HEK293 (cell line): Measurements from ENCODE around the gene YWHAB.

Experiments
- MYNN ChIP-seq: fragments of 450-650 bp; formaldehyde crosslinking; IDR thresholded peaks from 2 replicates; pipeline ENCODE4 v1.5.1; 2016; ENCODE audit warnings: missing biosample characterization, missing genetic modification characterization, borderline replicate concordance
- WT1 ChIP-seq: fragments of 450-650 bp; formaldehyde crosslinking; IDR thresholded peaks from 2 replicates; pipeline ENCODE4 v1.5.1; 2016; ENCODE audit warnings: missing biosample characterization, missing genetic modification characterization
- ZBTB48 ChIP-seq: fragments of 450-650 bp; formaldehyde crosslinking; IDR thresholded peaks from 2 replicates; pipeline ENCODE4 v1.5.1; 2016; ENCODE audit warnings: missing biosample characterization, missing genetic modification characterization
- ZEB2 ChIP-seq: fragments of 450-650 bp; formaldehyde crosslinking; IDR thresholded peaks from 2 replicates; pipeline ENCODE4 v1.5.1; 2016; ENCODE audit warnings: missing biosample characterization, missing genetic modification characterization
- ZNF112 ChIP-seq: fragments of 450-650 bp; formaldehyde crosslinking; IDR thresholded peaks from 2 replicates; pipeline ENCODE4 v1.5.0; 2017; ENCODE audit warnings: missing biosample characterization, missing genetic modification characterization
- ZNF121 ChIP-seq: fragments of 450-650 bp; formaldehyde crosslinking; IDR thresholded peaks from 2 replicates; pipeline ENCODE4 v1.5.1; 2016; ENCODE audit warnings: missing biosample characterization, missing genetic modification characterization
- ZNF175 ChIP-seq: fragments of 450-650 bp; formaldehyde crosslinking; IDR thresholded peaks from 2 replicates; pipeline ENCODE4 v1.5.1; 2016; ENCODE audit warnings: missing biosample characterization, missing genetic modification characterization
- ZNF623 ChIP-seq: fragments of 450-650 bp; formaldehyde crosslinking; IDR thresholded peaks from 2 replicates; pipeline ENCODE4 v1.5.1; 2016; ENCODE audit warnings: missing biosample characterization, missing genetic modification characterization
- ZSCAN30 ChIP-seq: fragments of 450-650 bp; IDR thresholded peaks from 2 replicates; pipeline ENCODE4 v1.5.1; 2018; ENCODE audit warnings: missing biosample characterization, mild to moderate bottlenecking, missing genetic modification characterization, moderate library complexity
- TF ChIP-seq, protein P1 (sequence below): fragments of 450-650 bp; formaldehyde crosslinking; conservative IDR thresholded peaks from 2 replicates; pipeline ENCODE4 v1.5.1; 2016; ENCODE audit warnings: low read depth, missing biosample characterization, missing genetic modification characterization
- TF ChIP-seq, protein P2 (sequence below): sonication (generic); formaldehyde crosslinking; IDR thresholded peaks from 2 replicates; pipeline ENCODE4 v1.8.1; 2022; ENCODE audit warnings: mild to moderate bottlenecking, moderate library complexity, missing genetic modification reagents
- TF ChIP-seq, protein P3 (sequence below): fragments of 450-650 bp; formaldehyde crosslinking; IDR thresholded peaks from 2 replicates; pipeline ENCODE4 v1.5.1; 2016; ENCODE audit warnings: missing biosample characterization, missing genetic modification characterization

DNA sequence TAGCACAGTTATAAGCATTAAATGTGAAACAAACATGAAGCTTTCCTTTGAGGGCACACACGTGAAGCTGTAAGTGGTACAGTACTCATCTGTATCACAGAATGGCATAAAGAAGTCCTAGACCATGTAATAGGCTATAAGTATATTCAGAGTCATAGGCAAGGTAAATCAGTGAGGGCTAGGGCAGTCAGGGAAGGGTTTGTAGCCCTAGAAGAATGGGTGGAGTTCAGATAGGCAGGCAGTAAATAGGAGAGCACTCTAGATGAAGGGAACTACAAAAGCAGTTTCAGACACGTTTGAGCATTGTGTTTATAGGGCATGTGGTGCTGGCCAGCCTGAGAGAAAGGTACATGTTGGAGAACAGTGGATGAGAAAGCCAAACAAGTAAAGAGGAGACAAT, 9.5 kb downstream of the YWHAB start:
- TF ChIP-seq ZNF623 (tag by site-specific recombination) = no peak
- TF ChIP-seq ZBTB48 (tag by site-specific recombination) = no peak
- TF ChIP-seq ZNF112 (tag by site-specific recombination) = no peak
- TF ChIP-seq, protein P1, sequence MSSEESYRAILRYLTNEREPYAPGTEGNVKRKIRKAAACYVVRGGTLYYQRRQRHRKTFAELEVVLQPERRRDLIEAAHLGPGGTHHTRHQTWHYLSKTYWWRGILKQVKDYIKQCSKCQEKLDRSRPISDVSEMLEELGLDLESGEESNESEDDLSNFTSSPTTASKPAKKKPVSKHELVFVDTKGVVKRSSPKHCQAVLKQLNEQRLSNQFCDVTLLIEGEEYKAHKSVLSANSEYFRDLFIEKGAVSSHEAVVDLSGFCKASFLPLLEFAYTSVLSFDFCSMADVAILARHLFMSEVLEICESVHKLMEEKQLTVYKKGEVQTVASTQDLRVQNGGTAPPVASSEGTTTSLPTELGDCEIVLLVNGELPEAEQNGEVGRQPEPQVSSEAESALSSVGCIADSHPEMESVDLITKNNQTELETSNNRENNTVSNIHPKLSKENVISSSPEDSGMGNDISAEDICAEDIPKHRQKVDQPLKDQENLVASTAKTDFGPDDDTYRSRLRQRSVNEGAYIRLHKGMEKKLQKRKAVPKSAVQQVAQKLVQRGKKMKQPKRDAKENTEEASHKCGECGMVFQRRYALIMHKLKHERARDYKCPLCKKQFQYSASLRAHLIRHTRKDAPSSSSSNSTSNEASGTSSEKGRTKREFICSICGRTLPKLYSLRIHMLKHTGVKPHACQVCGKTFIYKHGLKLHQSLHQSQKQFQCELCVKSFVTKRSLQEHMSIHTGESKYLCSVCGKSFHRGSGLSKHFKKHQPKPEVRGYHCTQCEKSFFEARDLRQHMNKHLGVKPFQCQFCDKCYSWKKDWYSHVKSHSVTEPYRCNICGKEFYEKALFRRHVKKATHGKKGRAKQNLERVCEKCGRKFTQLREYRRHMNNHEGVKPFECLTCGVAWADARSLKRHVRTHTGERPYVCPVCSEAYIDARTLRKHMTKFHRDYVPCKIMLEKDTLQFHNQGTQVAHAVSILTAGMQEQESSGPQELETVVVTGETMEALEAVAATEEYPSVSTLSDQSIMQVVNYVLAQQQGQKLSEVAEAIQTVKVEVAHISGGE (tag by site-specific recombination) = no peak
- TF ChIP-seq, protein P2, sequence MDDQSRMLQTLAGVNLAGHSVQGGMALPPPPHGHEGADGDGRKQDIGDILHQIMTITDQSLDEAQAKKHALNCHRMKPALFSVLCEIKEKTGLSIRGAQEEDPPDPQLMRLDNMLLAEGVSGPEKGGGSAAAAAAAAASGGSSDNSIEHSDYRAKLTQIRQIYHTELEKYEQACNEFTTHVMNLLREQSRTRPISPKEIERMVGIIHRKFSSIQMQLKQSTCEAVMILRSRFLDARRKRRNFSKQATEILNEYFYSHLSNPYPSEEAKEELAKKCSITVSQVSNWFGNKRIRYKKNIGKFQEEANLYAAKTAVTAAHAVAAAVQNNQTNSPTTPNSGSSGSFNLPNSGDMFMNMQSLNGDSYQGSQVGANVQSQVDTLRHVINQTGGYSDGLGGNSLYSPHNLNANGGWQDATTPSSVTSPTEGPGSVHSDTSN (CRISPR knock-in tag) = no peak
- no peak for TF ChIP-seq WT1 (tag by site-specific recombination)
- no peak for TF ChIP-seq ZSCAN30 (tag by site-specific recombination)
- no peak for TF ChIP-seq ZNF175
- TF ChIP-seq ZNF121 (tag by site-specific recombination) = no peak
- TF ChIP-seq, protein P3, sequence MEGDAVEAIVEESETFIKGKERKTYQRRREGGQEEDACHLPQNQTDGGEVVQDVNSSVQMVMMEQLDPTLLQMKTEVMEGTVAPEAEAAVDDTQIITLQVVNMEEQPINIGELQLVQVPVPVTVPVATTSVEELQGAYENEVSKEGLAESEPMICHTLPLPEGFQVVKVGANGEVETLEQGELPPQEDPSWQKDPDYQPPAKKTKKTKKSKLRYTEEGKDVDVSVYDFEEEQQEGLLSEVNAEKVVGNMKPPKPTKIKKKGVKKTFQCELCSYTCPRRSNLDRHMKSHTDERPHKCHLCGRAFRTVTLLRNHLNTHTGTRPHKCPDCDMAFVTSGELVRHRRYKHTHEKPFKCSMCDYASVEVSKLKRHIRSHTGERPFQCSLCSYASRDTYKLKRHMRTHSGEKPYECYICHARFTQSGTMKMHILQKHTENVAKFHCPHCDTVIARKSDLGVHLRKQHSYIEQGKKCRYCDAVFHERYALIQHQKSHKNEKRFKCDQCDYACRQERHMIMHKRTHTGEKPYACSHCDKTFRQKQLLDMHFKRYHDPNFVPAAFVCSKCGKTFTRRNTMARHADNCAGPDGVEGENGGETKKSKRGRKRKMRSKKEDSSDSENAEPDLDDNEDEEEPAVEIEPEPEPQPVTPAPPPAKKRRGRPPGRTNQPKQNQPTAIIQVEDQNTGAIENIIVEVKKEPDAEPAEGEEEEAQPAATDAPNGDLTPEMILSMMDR (tag by site-specific recombination) = no peak
- TF ChIP-seq ZEB2 = no peak
- TF ChIP-seq MYNN (tag by site-specific recombination) = no peak
